Fibroblast of skin of back (primary cell): ENCODE measurements around the gene ZNF134.

Experiments
- DNase-seq: peaks from one replicate; pipeline ENCODE4 v3.0.0-alpha.2; 2013

The ZNF134 gene

GRCh38 chr19:57641715-57642234, 27.7 kb downstream of the ZNF134 start:
- no peak for DNase-seq

GRCh38 chr19:57642396-57643046, 28.5 kb downstream of the ZNF134 start:
- no peak for DNase-seq

- no peak for DNase-seq
Measured at GRCh38 chr19:57643734-57644133, 29.7 kb downstream of the ZNF134 start.

- DNase-seq, result no peak
Measured at GRCh38 chr19:57648331-57649003, 34.4 kb downstream of the ZNF134 start.

GRCh38 chr19:57651654-57651996, 37.6 kb downstream of the ZNF134 start:
- DNase-seq, result no peak

- no peak for DNase-seq
Measured at GRCh38 chr19:57653689-57654088, 39.6 kb downstream of the ZNF134 start.

- DNase-seq, result no peak
Measured at GRCh38 chr19:57655443-57655842, 41.4 kb downstream of the ZNF134 start.

- no peak for DNase-seq
Measured at GRCh38 chr19:57656346-57656745, 42.3 kb downstream of the ZNF134 start.

- DNase-seq, result peak; percentile 56
Measured at GRCh38 chr19:57664269-57665127, 50.5 kb downstream of the ZNF134 start.

GRCh38 chr19:57665261-57665806, 51.3 kb downstream of the ZNF134 start:
- DNase-seq, result no peak

GRCh38 chr19:57667228-57667627, 53.2 kb downstream of the ZNF134 start:
- no peak for DNase-seq

- DNase-seq, result no peak
Measured at GRCh38 chr19:57668635-57669034, 54.6 kb downstream of the ZNF134 start, which contains the start of gene ZSCAN4. Gene ZSCAN4, plus strand, starts transcription at chr19:57668935. Its CDS starts 7,211 bp downstream, at chr19:57676146.

- DNase-seq, result no peak
Measured at GRCh38 chr19:57671124-57671895, 57.3 kb downstream of the ZNF134 start.

GRCh38 chr19:57672466-57672865, 58.4 kb downstream of the ZNF134 start:
- no peak for DNase-seq
